NK-92 treated with Interleukin-12 subunit alpha and Interleukin-12 subunit beta, amount 100 ng/mL, for 24 hours (cell line): ENCODE results near the gene ODC1.
"Not testable (repeated sequence)": the region's sequence is repeated elsewhere in the genome, so short reads cannot be mapped to it uniquely, and the experiment has no call there.

Source experiments
- DNase-seq: peaks from one replicate; lab custom pipeline; 2025; lab: John Stamatoyannopoulos, UW

The ODC1 gene

DNA sequence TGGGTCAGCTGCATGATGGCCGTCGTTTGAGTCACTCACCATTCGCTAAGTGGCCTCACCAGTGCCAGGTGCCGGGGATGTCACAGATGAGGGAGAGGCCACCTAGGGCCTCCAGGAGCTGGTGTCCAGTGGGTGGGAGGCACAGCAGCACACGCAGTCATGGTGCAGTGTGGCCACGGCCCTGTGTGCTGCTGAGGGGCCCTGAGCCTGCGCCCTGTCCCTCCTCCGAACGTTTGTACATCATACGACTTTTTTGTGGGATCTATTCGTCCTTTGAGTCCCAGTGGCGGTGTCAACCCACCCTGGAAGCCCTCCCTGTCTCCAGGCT, 30.1 kb upstream of the ODC1 start:
- no peak for DNase-seq

DNA sequence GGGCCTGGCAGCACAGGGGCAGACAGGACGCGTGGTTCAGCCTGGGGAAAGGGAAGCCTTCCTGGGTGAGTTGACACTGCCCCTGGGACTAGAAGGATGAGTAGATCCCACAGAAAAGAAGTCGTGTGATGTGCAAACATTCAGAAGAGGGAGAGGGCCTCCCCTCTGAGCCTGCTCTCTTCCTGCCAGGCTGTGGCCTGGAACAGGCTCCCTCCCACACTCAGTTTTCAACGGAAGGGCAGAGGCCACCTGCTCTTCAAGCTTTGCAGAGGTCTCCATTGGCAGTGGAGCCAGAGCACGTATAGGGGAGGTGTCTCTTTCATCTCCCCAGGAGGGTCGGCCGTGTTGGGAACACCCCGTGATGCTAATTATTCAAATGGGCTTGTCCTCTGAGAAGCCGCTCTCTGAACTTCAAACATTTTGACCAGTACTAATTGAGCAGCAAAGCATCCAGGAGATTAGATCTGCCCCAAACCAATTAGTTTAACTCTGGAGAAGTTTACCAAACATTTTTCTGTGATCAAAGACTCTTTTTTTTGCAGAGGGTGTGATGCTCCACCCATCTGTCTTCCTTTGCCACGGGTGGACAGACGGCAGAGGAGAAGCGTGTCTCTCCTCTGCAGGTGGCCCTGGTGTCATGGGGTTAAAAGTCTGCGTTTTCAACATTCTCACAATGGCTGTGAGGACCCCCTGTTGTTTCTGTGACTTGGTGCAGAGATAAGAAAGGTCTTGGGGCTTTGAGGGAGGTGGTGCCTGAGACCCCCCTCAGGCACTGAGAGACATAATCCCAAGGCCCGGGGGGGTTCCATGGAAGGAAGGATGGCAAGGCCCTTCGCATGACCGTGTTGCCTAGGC, 29.5 kb upstream of the ODC1 start:
- no peak for DNase-seq

DNA sequence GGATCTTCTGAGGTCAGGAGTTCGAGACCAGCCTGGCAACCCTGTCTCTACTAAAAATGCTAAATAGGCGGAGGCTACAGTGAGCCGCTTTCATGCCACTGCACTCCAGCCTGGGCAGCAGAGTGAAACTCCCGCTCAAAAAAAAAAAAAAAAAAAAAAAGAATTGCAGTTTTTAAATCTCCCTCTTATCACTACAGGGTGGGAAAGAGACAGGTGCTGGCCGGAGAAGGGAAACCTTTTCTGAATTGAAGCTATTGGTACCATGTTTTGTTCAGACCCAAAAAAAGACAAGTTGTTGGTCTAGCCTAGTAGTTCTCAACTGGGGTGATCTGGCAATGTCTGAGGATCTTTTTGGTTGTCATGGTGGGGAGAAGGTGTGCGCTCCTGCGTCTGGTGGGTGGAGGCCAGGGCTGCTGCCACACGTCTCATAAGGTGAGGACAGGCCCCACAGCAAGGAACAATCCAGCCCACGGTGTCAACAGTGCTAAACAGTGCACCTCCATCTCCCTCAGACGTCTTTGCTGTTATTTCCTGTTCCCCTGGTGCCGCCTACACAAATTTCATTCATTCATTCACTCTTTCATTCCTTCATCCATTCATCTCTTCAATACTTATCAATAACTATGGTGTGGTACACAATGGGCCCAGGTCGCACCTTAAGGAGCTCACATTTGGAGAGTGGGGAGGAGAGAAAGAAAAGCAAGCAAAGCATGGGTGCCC, 28.8 kb upstream of the ODC1 start:
- no peak for DNase-seq

DNA sequence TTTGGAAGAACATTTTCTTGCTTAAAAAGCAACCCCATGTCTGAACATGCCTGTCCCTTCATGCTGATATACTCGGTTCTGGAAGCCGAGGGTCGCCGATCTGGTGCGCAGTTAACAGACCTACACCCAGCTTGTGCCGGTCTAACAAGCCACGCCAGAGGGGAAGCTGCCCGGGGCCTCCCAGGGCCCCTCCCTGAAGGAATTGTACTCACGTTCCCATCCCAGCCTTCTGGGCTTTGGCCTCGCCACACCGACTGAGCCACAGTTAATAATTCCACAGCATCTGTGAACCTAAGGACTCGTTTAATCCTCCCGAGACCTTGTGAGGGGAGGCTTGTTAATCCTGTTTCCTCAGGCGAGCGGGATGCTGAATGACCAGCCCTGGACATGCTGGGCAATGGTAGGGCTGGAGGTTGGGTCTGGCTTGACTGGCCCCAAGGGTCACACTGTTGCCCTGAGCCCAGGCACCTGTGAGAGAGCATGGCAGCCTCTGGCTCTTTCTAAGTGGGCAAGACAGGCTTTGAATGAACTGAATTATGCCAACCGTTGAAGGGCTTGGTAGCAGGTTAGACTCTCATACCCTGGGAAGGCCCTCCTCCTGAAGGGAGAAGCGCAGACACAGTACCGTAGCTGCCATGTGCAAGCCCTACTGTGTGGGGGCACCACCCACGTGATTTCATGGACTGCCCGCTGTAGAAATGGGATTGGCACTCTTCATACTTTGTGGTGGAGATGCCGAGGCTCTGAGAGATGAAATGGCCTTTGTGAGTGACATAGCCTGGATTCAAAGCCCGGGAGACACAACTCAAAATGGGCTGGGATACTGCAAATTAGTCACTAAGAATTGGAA, 27.9 kb upstream of the ODC1 start:
- no peak for DNase-seq

DNA sequence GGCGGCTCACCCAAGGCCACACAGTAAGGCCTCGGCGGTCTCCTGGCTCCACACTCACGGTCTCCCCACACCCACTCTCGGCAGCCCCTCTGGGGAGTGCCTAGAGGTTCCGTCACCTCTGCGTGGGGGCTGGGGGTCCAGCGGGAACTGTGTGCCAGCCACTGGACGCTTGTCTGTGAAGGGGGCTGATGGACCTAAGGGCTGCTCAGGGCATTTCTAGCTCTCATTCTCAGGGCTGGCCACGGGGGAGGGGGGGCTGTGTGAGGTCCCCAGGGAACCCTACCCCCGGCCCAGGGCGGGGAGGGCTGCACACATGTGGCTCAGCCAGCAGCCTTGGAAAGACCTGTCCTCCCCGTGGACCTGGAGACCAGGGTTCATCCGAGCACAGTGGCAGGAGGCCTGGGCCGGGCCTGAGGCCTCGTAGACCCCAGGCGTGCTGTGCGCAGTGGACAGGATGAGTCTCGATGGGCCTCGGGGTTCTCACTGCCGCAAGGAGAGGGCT, 27.1 kb upstream of the ODC1 start:
- no peak for DNase-seq

DNA sequence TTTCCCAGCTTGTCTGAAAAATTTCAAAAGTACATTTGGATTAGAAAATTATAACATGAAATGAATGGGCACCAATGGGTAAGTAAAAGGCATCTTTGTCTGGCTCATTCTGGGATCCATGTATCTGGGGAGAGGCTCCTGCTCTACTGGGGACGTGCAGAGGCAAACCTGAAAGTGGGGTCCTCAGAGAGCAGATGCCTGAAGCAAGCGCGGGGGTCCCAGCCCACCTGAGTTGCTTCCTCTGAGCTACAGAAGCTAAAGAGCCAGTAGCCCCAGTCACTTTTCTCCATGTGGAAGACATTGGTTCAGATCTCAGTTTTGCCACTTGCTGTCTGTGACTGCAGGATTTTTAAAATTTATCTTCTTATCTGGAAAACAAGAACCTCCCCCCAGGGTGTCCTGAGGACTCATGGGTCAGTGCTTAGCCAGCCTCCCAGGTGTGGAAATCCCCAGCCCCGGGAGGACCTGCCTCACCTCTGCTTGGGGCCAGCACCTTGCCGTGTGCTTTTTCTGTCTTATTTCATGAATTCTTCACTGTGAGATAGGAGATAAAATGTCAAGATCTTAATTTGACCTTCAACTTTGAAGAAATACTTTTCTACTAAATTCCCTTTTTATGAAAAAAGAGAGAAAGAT, 25.1 kb upstream of the ODC1 start:
- DNase-seq: no peak

DNA sequence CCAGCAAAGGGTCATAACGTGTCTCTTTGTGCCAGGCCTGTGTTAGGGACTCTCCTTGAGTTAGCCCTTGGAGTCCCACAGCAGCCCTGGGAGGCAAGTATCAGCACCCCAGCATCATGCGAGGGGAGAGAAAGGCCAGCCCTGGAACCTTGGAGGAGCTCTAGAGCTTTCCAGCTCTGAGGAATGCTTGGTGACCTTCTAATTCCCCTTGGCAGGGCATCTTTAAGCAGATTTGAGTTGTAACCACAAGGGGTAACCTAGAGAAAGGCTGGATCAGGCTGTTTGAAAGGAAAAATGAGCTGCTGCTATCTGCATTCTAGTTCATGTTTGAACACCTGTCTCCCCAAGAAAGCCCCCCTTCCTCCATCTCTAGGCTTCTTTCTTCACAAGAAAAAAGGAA, 23.8 kb upstream of the ODC1 start:
- no peak for DNase-seq

DNA sequence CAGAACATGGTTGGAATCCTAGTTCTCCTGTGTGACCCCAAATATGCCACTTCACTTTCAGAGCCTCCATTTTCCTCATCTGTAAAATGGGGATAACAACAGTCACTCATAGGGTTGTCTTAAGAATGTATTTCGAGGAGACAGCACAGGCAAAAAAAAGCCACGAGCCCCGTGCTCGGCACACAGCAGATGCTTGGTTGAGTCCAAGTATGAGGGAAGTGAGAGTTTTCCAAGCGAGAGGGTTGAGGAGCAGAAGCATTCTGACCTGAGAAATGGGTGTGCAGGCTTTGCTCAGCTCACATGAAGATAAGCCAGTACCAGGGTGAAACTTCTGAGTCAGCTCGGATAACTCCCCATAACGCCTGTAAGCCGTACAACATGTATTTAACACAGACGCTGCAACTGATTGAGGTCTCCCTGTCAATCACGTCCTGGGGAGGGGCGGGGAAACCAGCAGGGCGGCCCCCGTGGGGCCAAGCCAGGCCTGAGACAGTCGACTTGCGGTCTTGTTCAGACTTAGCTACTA, 23.0 kb upstream of the ODC1 start:
- no peak for DNase-seq

DNA sequence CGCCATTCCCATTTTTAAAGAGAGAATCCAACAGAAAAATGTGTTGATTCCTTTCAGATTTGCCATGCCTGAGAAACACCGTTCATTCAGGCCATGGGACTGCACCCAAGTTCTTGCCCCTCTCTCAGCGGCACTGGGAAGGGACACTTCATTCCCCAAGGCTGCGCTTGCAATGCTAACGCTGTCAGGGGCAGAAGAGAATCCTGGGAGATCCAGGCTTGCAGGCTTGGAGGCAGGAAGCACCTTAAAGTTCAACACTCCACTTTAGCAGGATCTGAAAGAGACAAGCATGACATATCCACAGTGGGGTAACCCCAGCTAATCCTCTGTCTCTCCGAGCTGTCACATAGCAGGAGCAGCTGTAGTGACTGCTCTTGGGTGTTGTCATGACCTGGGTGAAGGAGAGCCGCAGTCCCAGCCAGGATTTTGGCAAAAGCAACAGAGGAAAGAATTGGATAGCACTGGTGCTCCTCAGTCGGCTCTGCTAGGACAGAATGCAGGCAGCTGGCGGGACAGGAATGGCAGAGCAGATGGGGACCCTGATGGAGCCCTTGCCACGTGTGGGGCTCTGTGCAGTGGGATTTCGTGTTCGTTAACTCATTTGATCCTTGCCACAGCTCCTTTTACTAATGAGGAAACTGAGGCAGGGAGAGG, 22.0 kb upstream of the ODC1 start:
- DNase-seq: no peak

DNA sequence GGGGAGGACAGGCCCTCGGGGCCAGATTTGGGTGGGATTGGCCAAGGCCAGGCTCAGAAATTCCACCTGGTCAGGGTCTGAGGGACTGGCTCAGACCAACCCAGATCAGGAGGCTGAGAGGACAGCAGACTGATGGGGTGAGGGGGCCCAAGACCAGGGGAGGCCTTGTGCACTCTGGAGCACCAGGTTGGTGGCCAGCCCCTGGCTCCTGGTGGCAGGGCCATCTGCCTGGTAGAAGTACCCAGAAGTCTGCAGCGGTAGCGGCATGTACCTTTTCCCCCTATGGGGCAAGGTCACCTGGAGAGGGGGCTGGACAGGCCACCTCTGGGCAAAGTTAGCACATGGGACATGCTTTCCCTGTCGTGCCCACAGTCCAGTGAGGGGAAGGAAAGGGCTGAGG, 21.2 kb upstream of the ODC1 start:
- no peak for DNase-seq

DNA sequence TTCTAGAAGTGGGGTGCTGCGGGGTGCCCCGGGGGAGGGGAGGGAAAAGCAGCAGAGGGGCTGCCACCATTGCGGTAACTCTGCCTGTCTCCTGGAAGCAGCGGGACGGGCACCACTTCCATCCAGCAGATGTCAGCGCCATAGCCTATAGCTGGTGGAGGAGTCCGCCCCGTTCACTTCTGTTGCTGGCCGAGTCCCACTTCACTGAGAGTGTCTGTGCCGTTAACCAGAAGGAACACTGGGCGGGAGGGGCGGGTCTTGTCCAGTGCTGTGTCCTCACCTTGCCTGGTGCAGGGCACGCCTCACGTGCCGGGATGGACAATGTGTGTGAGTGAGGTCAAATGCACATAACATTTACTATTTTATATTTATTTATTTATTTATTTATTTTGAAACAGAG, 19.3 kb upstream of the ODC1 start:
- no peak for DNase-seq

DNA sequence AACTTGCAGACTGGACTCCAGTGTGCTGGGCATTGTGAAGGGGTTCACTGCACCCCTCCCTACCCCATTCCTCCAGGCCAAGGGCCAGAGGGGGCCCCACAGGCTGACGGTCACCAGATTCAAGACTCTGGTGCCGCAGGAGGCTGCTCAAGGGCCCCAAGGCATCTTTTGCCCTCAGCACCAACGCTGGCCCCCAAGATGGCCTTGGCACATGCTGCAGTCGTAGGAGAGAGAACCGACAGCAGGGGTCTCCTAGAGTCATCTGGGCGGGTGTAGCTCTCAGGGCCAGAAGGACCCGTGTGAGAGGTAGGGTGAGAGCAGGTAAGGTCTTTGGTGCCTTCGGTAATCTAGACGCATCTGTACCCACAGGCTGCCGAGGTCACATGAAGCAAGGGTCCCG, 18.7 kb upstream of the ODC1 start:
- no peak for DNase-seq

DNA sequence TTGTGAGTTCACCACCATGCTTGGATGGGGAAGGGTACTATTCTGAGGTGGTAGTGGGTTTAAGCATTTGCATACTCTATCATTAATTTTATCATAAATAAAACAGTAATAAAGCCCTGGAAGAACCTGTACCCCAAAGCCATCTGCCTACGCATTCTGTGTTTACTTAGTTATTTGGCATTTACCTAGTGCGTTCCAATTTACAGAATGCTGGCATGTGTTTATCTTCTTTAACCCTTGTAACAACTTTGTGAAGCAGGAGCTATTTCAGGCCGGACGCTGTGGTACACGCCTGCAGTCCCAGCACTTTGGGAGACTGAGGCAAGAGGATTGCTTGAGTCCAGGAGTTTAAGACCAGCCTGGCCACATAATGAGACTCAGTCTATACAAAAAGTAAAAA, 17.8 kb upstream of the ODC1 start:
- no peak for DNase-seq

DNA sequence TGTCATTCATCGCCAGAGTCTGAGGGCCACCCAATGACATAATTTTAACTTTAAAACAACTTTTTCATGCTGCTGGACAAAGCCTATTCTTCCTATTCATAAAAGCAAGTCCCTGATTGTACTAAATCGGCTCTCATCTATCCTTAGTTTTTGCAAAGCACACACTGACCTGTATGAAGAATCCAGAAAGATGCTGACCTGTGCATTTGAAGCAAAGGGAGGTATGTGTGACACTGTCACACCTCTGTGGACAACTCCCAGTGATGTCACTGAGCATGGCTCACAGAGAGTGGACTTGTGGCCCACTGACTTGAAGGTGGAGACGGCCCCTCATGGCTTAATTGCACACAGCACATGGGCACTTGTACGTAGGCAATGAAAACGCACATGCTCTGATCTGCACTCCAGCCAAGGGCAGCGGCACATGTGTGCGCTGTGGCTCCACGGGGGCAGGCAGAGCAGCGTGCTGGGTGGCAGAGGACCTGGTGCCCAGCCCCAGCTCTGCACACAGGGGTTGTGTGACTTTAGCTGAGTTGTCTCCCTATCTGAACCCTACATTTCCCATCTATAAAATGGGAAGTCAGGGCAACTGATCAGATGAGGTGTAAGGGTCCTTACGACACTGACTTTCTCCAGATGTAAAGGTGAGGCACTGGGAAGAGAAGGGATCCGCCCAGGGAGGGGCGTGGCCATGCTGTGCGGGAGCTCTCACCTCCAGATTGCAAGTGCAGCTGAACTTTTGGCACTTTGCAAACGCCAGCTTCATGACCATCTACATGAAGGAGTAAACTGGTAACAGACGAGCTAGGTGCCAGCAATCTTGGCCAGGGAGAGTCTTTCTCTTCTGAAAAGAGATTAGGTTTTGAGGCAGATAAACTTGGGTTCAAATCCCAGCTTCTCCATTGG, 14.3 kb upstream of the ODC1 start:
- DNase-seq: no peak

DNA sequence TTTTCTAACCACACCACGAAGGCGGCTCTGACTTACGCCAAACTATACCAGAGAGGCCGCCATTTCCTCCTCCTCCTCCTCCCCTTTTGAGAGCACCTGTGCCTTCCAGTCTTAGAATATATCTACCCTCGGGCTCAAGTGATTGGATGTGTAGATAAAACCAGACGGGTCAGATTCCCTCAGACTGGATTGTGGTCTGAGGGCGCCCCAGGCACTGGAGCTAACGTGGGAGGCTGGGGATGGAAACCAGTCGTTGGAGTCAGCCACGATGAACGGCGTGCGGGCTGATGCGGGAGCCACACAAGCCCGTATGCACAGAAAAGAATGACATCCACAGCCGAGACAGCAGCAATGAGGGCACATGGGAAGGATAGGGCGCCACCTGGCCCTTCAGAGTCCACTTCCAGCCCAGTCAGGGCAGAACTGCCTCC, 12.3 kb upstream of the ODC1 start:
- no peak for DNase-seq

DNA sequence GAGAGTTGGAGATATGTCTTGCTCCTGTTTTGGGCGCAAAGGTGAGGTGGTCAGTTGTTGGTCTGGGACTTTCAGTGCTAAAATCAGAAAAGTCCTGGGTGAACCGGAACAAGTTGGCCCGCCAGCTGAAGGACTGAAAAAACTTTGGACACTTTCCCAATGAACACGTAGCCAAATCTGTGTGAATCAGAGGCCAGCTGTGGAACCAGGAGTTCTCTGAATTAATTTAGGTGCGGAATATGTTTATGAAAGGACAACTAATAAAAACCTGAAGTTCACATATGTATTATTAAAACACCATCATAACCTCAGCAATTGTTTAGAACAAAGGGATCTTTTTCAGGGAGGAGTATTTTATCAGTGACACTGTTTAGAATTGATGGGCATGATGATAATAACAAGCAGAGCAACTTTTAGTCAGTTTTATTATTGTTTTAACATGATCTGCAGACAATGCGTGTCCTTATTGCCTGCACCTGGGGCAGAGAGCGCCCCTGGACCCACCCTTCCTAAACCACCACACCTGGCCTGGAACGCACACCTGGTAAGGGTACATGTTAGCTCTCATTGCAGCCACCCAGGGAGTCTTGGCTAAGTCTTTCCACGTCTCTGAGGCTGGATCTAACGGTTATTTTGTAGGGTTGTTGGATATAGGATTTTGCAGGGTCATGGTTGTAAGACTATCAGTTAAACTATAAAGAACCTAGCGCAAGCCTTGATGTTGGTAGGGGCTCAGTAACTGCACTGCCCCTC, 9.9 kb upstream of the ODC1 start:
- no peak for DNase-seq

DNA sequence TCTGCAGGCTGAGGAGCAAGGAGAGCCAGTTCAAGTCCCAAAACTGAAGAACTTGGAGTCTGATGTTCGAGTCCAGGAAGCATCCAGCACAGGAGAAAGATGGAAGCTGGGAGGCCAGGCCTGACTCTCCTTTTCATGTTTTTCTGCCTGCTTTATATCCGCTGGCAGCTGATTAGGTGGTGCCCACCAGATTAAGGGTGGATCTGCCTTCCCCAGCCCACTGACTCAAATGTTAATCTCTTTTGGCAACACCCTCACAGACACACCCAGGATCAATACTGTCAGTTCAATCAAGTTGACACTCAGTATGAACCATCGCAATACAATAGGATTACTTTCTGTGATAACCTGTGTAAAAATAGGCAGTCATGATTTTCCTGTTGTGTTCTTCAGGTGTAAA, 9.1 kb upstream of the ODC1 start:
- DNase-seq: not testable (repeated sequence)

DNA sequence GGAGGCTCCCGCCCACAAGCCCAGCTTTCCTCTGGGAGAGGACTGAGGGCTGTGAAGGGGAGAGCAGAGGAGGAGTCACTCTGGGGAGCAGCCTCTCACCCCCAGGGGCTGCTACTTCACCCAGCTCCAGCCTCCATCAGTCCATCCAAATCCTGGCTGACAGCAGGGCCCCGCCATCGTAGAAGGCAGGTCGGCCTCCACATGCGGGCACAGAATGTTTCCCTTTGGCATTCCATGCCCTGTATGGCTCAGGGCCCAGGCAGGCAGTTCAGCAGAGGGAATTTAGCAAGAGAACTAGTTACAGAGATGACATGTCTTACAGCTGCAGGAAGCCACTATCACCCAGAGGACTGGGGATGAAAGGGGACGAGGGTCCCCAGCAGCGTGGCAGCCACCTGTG, 6.4 kb upstream of the ODC1 start:
- DNase-seq: no peak

DNA sequence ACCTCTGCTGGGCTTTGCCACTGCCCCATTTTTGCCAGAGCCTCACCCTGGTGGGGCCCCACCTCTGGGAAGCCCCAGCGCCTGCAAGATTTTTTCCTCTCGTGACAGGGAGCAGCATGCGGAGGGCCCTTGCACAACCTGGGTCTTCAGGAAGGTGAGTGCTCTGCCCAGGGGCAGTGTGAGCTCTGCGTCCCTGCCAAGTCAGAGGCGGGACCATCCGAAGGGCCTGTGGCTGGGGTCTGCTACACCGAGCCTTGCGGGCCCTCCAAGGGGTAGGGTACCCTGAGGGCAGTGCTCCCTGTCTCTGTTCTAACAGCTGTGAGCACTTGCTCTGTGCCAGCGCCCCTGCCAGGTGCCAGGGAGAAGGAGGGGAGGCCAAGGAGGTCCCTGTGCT, 5.8 kb upstream of the ODC1 start:
- no peak for DNase-seq
